ENCODE results near the gene TMEM120A.

- TF ChIP-seq CTCF (IDR thresholded peaks at IDR 0.05 in 4 of 5, conservative IDR thresholded peaks at IDR 0.05 in 1 of 5) = no peak
- TF ChIP-seq POLR2A (IDR thresholded peaks at IDR 0.05) = no peak
Observed at GRCh38 chr7:75944507-75944906, 49.9 kb downstream of the TMEM120A start.

Measured in gastrocnemius medialis (tissue), 4 donors.